Liver (tissue), 9 donors: Measurements from ENCODE around the gene ZC3H11A. TPM values are rescaled to one million over a fixed set of nuclear protein-coding genes. Genes with fewer than 3 reads are reported as not detected.

ENCODE experiments used
- DNase-seq: peaks from one replicate; pipeline ENCODE4 v3.0.0-alpha.2; 2017; ENCODE audit warnings: low spot score
- H3K27ac ChIP-seq, 2 donors: one replicate each; pipeline ENCODE4 v1.7.0; 2013; ENCODE audit warnings: inconsistent platforms in 2 of 2, low read length in 2 of 2, control low read depth in 1 of 2, low read depth in 1 of 2, mild to moderate bottlenecking in 1 of 2
- H3K27me3 ChIP-seq, 4 donors: one replicate each; pipeline versions ENCODE4 v1.6.1 to v1.7.0; 2013; ENCODE audit warnings: low read length in 3 of 4, inconsistent platforms in 1 of 4, mild to moderate bottlenecking in 1 of 4, moderate library complexity in 1 of 4; ENCODE audit not compliant: control insufficient read depth in 4 of 4, insufficient read depth in 4 of 4
- H3K36me3 ChIP-seq, 4 donors: one replicate each; pipeline versions ENCODE4 v1.6.1 to v1.7.0; 2013; ENCODE audit warnings: low read length in 3 of 4, mild to moderate bottlenecking in 3 of 4, low read depth in 1 of 4, moderate library complexity in 1 of 4; ENCODE audit not compliant: control insufficient read depth in 4 of 4, insufficient read depth in 3 of 4
- H3K4me1 ChIP-seq, 4 donors: one replicate each; pipeline versions ENCODE4 v1.6.1 to v1.7.0; 2013; ENCODE audit warnings: low read length in 3 of 4, mild to moderate bottlenecking in 3 of 4, moderate library complexity in 1 of 4; ENCODE audit not compliant: control insufficient read depth in 4 of 4, insufficient read depth in 4 of 4
- H3K4me3 ChIP-seq, 3 donors: one replicate each; pipeline versions ENCODE4 v1.6.1 to v1.7.0; 2013; ENCODE audit warnings: low read length in 3 of 3, control low read depth in 1 of 3, low read depth in 1 of 3, mild to moderate bottlenecking in 1 of 3
- H3K9ac ChIP-seq, 2 donors: one replicate each; pipeline ENCODE4 v1.7.0; 2013; ENCODE audit warnings: low read length in 2 of 2, mild to moderate bottlenecking in 2 of 2, moderate library complexity in 2 of 2, control low read depth in 1 of 2, low read depth in 1 of 2
- H3K9me3 ChIP-seq, 4 donors: one replicate each; pipeline versions ENCODE4 v1.6.1 to v1.7.0; 2013; ENCODE audit warnings: low read length in 3 of 4; ENCODE audit not compliant: control insufficient read depth in 4 of 4
- ATF3 ChIP-seq: IDR thresholded peaks from 2 replicates; pipeline ENCODE4 v1.6.1; 2016; ENCODE audit warnings: antibody characterized with exemption
- EGR1 ChIP-seq, 2 donors: IDR thresholded peaks; 2 replicates each; pipeline ENCODE4 v1.6.1; 2016 to 2018; ENCODE audit warnings: antibody characterized with exemption in 2 of 2, low read depth in 2 of 2
- FOXA1 ChIP-seq: IDR thresholded peaks from 2 replicates; pipeline ENCODE4 v1.6.1; 2016; ENCODE audit warnings: antibody characterized with exemption
- GABPA ChIP-seq, 2 donors: IDR thresholded peaks in 1 of 2; conservative IDR thresholded peaks in 1 of 2; 2 replicates each; pipeline ENCODE4 v1.6.1; 2016; ENCODE audit warnings: antibody characterized with exemption in 2 of 2, mild to moderate bottlenecking in 1 of 2, moderate library complexity in 1 of 2
- HNF4G ChIP-seq: IDR thresholded peaks from 2 replicates; pipeline ENCODE4 v1.6.1; 2016; ENCODE audit warnings: antibody characterized with exemption
- NR2F2 ChIP-seq: IDR thresholded peaks from 2 replicates; pipeline ENCODE4 v1.6.1; 2016; ENCODE audit warnings: antibody characterized with exemption
- RAD21 ChIP-seq, 2 donors: IDR thresholded peaks; 2 replicates each; pipeline ENCODE4 v1.6.1; 2016; ENCODE audit warnings: antibody characterized with exemption in 2 of 2, mild to moderate bottlenecking in 2 of 2
- RXRA ChIP-seq, 2 donors: IDR thresholded peaks; 2 replicates each; pipeline ENCODE4 v1.6.1; 2017 to 2018; ENCODE audit warnings: antibody characterized with exemption in 2 of 2, mild to moderate bottlenecking in 1 of 2
- SP1 ChIP-seq: IDR thresholded peaks from 2 replicates; pipeline ENCODE4 v1.6.1; 2018; ENCODE audit warnings: antibody characterized with exemption, mild to moderate bottlenecking
- TAF1 ChIP-seq: conservative IDR thresholded peaks from 2 replicates; pipeline ENCODE4 v1.6.1; 2016; ENCODE audit warnings: antibody characterized with exemption, mild to moderate bottlenecking
- YY1 ChIP-seq: IDR thresholded peaks from 2 replicates; pipeline ENCODE4 v1.6.1; 2016; ENCODE audit warnings: antibody characterized with exemption, mild to moderate bottlenecking
- ZBTB33 ChIP-seq: IDR thresholded peaks from 2 replicates; pipeline ENCODE4 v1.6.1; 2016; ENCODE audit warnings: antibody characterized with exemption
- WGBS: extraction: QIAGEN DNeasy Blood & Tissue Kit; methylation state at CpG from one replicate; pipeline ENCODE4 v1.1.7; 2013; 5-methylcytosine and 5-hydroxymethylcytosine counted together
- polyA plus RNA-seq, 2 donors: library from polyadenylated mRNA; stranded (reverse) in 1 of 2; unstranded in 1 of 2; fragments of 200-250 nt in 1 of 2; fragments of >200 nt in 1 of 2; fragmentation: Nextera tagmentation in 1 of 2; extraction: Ambion mirVana in 1 of 2; gene quantifications; one replicate each; pipeline versions ENCODE4 v1.2.1 to v1.2.3, GENCODE V29; 2013 to 2015
- total RNA-seq, 2 donors: library from RNA; depleted of rRNA; stranded (reverse); fragments of >200 nt; gene quantifications; one replicate each; pipeline ENCODE4 v1.2.3, GENCODE V29; 2014
- TF ChIP-seq, protein P1 (sequence below): IDR thresholded peaks from 2 replicates; pipeline ENCODE4 v1.6.1; 2016; ENCODE audit warnings: antibody characterized with exemption
- donor health status: healthy.
- donor health status: healthy.
- donor health status: healthy.
- donor health status: healthy.
- donor health status: healthy.

The ZC3H11A gene
- total and polyA plus RNA-seq, 4 donors, result 14.9 to 76.8 (median 30.2) TPM

DNA sequence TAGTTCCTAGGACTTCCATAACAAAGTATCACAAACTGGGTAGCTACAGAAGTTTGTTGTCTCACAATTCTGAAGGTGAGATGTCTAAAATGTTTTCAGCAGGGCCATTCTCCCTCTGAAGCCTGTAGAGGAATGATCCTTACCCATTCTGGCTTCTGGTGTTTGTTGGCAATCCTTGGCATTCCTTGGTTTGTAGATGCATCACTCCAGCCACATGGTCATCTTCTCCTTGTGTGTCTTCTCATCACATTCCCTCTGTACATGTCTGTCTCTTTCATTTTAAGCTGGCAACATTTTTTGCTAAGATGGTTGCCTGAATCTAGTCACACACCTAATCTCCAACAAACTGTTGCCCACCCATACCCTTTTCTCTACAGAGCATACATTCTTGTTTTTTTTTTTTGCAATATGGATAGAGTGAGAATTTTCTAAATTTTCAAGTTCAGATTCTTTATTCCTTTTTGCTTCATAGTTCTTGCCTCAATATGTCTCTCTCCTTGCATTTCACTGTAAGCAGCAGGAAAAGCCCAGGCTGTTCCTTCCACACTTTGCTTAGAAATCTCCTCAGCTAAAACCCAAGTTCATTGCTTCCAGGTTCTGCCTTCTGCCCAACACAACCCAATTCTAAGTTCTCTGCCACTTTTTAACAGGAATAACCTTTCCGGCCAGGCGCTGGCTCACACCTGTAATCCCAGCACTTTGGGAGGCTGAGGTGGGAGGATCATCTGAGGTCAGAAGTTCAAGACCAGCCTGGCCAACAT, 18.3 kb downstream of the ZC3H11A start:
- TF ChIP-seq SP1, result no peak
- TF ChIP-seq YY1, result no peak
- TF ChIP-seq RAD21 (IDR thresholded peaks at IDR 0.05), result no peak
- no peak for TF ChIP-seq ZBTB33
- Histone ChIP-seq H3K9ac (no peak overlapping the region), H3K4me1 (peaks cover 0 to 5% (median 4%) of the 10 kb centered on the region in 4 donors), H3K36me3 (peaks cover 11 to 24% (median 20%) of the 10 kb centered on the region in 4 donors), H3K4me3 (no peak overlapping the region), H3K27me3 (no peaks in the 10 kb centered on the region), H3K9me3 (no peaks in the 10 kb centered on the region), H3K27ac (no peak overlapping the region)
- no peak for DNase-seq
- WGBS, result 98% methylated on average over 2 of the region's 2 CpGs

- TF ChIP-seq ATF3, result no peak
- no peak for TF ChIP-seq EGR1 (IDR thresholded peaks at IDR 0.05; ENCODE audit: low read depth in 2 of 2)
- WGBS, result 97% methylated on average over 6 of the region's 6 CpGs
- no peak for DNase-seq
- Histone ChIP-seq H3K4me1 (no peaks in the 10 kb centered on the region), H3K27me3 (no peaks in the 10 kb centered on the region), H3K27ac (no peak overlapping the region), H3K36me3 (peaks cover 24 to 61% (median 55%) of the 10 kb centered on the region in 4 donors), H3K4me3 (no peak overlapping the region), H3K9me3 (no peaks in the 10 kb centered on the region), H3K9ac (no peak overlapping the region)
Measured at GRCh38 chr1:203818399-203818798, 23.0 kb downstream of the ZC3H11A start.

DNA sequence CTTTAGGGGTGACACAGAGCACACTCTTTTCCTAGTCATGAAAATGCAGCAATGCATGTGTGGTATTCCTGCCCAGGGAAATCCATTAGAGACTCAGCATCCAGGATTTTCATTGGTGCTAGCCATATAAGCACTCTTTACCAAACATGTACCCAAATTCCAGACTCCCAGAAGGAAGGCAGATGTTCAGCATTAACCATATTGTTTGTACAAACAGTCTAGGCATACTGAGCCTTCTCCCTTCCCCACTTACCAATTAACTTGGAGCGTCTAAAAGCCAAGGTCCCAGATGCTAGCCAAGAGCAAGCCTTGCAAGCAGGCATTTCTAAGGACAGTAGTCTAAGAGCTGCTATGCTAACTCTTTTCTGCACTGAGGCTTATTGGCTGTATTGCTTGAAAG, 27.9 kb downstream of the ZC3H11A start:
- no peak overlapping the region for H3K9ac ChIP-seq
- H3K9me3 ChIP-seq, result no peaks in the 10 kb centered on the region
- H3K4me3 ChIP-seq, result no peak overlapping the region
- peaks cover 16 to 66% (median 53%) of the 10 kb centered on the region in 4 donors for H3K36me3 ChIP-seq
- no peaks in the 10 kb centered on the region for H3K4me1 ChIP-seq
- no peak for DNase-seq
- 98% methylated on average over 1 of the region's 1 CpG for WGBS
- no peaks in the 10 kb centered on the region for H3K27me3 ChIP-seq
- H3K27ac ChIP-seq, result no peak overlapping the region
- TF ChIP-seq RAD21 (IDR thresholded peaks at IDR 0.05) (no peak), FOXA1 (no peak), GABPA (IDR thresholded peaks at IDR 0.05 in 1 of 2, conservative IDR thresholded peaks at IDR 0.05 in 1 of 2) (no peak), HNF4G (no peak), YY1 (no peak), NR2F2 (no peak), RXRA (IDR thresholded peaks at IDR 0.05) (no peak), TAF1 (no peak), SP1 (no peak)
- TF ChIP-seq, protein P1, sequence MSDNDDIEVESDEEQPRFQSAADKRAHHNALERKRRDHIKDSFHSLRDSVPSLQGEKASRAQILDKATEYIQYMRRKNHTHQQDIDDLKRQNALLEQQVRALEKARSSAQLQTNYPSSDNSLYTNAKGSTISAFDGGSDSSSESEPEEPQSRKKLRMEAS, result no peak
